OCI-LY7 (cell line): ENCODE measurements around the gene GLG1. TPM values are rescaled to one million over a fixed set of nuclear protein-coding genes. Genes with fewer than 3 reads are reported as not detected.

Experiments
- BruUV-seq: library from RNA; stranded (reverse); fragments of 400-500 nt; replicated peaks from 2 replicates; lab custom pipeline; 2021; lab: Mats Ljungman, UMichigan
- CTCF ChIA-PET: fragments of 300-600 bp; sonication (Branson Sonifier 250); formaldehyde crosslinking; loops from one replicate; lab custom pipeline; 2022; ENCODE audit warnings: antibody characterized with exemption; ENCODE audit not compliant: unreplicated experiment; lab: Charles Lee
- POLR2A ChIA-PET: fragments of 300-600 bp; sonication (Branson Sonifier 250); formaldehyde crosslinking; loops from one replicate; lab custom pipeline; 2022; ENCODE audit warnings: antibody characterized with exemption; lab: Charles Lee
- DNase-seq: peaks from one replicate; pipeline ENCODE4 v3.0.0-alpha.2; 2015; ENCODE audit warnings: low spot score
- H2AFZ ChIP-seq: fragments of 200-600 bp; sonication (generic), shearing (Covaris generic); 2 replicates; pipeline ENCODE4 v1.6.1; 2014; ENCODE audit warnings: mild to moderate bottlenecking, antibody characterized with exemption, low read length, moderate library complexity
- H3K27ac ChIP-seq: fragments of 200-600 bp; sonication (generic); 2 replicates; pipeline ENCODE4 v1.5.1; 2014; ENCODE audit warnings: mixed run types, low read depth, mild to moderate bottlenecking, moderate library complexity, low read length, inconsistent platforms; ENCODE audit not compliant: poor library complexity, severe bottlenecking
- H3K36me3 ChIP-seq: fragments of 200-600 bp; sonication (generic); 2 replicates; pipeline ENCODE4 v1.6.1; 2014; ENCODE audit warnings: mild to moderate bottlenecking, antibody characterized with exemption, low read length, moderate library complexity, mixed read lengths; ENCODE audit not compliant: insufficient read depth
- H3K4me1 ChIP-seq: fragments of 200-600 bp; sonication (generic); 2 replicates; pipeline ENCODE4 v1.5.1; 2014; ENCODE audit warnings: mild to moderate bottlenecking, low read length; ENCODE audit not compliant: insufficient read depth, poor library complexity, severe bottlenecking
- H3K4me2 ChIP-seq: fragments of 200-600 bp; sonication (generic); 2 replicates; pipeline ENCODE4 v1.6.1; 2014; ENCODE audit warnings: mild to moderate bottlenecking, low read length
- H3K4me3 ChIP-seq: fragments of 200-600 bp; sonication (generic); 2 replicates; pipeline ENCODE4 v1.5.1; 2014; ENCODE audit warnings: mild to moderate bottlenecking, low read depth, low read length; ENCODE audit not compliant: poor library complexity, severe bottlenecking
- H3K79me2 ChIP-seq: fragments of 200-600 bp; sonication (generic); 2 replicates; pipeline ENCODE4 v1.6.1; 2016; ENCODE audit warnings: low read depth, mild to moderate bottlenecking, low read length, moderate library complexity, mixed read lengths; ENCODE audit not compliant: insufficient read depth
- H3K9me2 ChIP-seq: fragments of 200-600 bp; sonication (generic); 2 replicates; pipeline ENCODE4 v1.6.1; 2016; ENCODE audit warnings: mild to moderate bottlenecking, low read length, mixed read lengths; ENCODE audit not compliant: insufficient read depth
- H3K9me3 ChIP-seq: fragments of 200-600 bp; sonication (generic); 2 replicates; pipeline ENCODE4 v1.6.1; 2014; ENCODE audit warnings: mild to moderate bottlenecking, mixed run types, low read length, mixed read lengths
- H4K20me1 ChIP-seq: fragments of 200-600 bp; sonication (generic); 2 replicates; pipeline ENCODE4 v1.6.1; 2014; ENCODE audit warnings: mild to moderate bottlenecking, antibody characterized with exemption, low read length, moderate library complexity, mixed read lengths; ENCODE audit not compliant: insufficient read depth
- CTCF ChIP-seq: fragments of 200-600 bp; sonication (generic); conservative IDR thresholded peaks from 2 replicates; pipeline ENCODE4 v1.5.1; 2014; ENCODE audit warnings: mild to moderate bottlenecking, antibody characterized with exemption, low read length, moderate library complexity, mixed read lengths
- EZH2phosphoT487 ChIP-seq: fragments of 200-600 bp; sonication (generic); IDR thresholded peaks from 2 replicates; pipeline ENCODE4 v1.6.1; 2018; ENCODE audit warnings: low read depth, borderline replicate concordance, mild to moderate bottlenecking, mixed run types, antibody characterized with exemption, low read length, moderate library complexity, mixed read lengths
- intact Hi-C: fragments of 100-400 bp; cut with micrococcal nuclease; formaldehyde crosslinking; loops from one replicate; pipeline ENCODE4 v1.10.0; 2022; ENCODE audit not compliant: unreplicated experiment
- total RNA-seq, 2 experiments: library from RNA; depleted of rRNA in 1 of 2; stranded (reverse); fragments of >200 nt in 1 of 2; shearing (Covaris generic) in 1 of 2; gene quantifications; 2 replicates each; pipeline ENCODE4 v1.2.3, GENCODE V29; 2014 to 2022

The GLG1 gene
- total RNA-seq, 2 experiments from 2014 or later: 40.4 to 69.8 TPM

GRCh38 chr16:74577882-74578366 lies 29.0 kb downstream of the GLG1 start:
- no peak overlapping the region for H2AFZ ChIP-seq
- DNase-seq: no peak
- H3K9me2 ChIP-seq: no peaks in the 10 kb centered on the region
- ChIA-PET CTCF (no interaction called here), POLR2A (no interaction called here)
- no peak overlapping the region for H3K4me2 ChIP-seq
- H3K36me3 ChIP-seq: no peaks in the 10 kb centered on the region
- no peak overlapping the region for H3K27ac ChIP-seq
- intact Hi-C loops: no loop called here
- H4K20me1 ChIP-seq: peaks cover 1% of the 10 kb centered on the region; the same call in 1 of the 2 replicates
- H3K79me2 ChIP-seq: peaks cover 64% of the 10 kb centered on the region
- no peak overlapping the region for H3K4me3 ChIP-seq
- TF ChIP-seq EZH2phosphoT487: no peak
- TF ChIP-seq CTCF: no peak
- peaks cover 9% of the 10 kb centered on the region for H3K4me1 ChIP-seq
- no TSS peak for BruUV-seq
- H3K9me3 ChIP-seq: no peaks in the 10 kb centered on the region

- Histone ChIP-seq H2AFZ (no peak overlapping the region), H3K4me2 (no peak overlapping the region), H4K20me1 (no peaks in the 10 kb centered on the region; the same call in 1 of the 2 replicates), H3K4me1 (peaks cover 6% of the 10 kb centered on the region), H3K4me3 (no peak overlapping the region), H3K9me3 (no peaks in the 10 kb centered on the region), H3K79me2 (peaks cover 58% of the 10 kb centered on the region), H3K27ac (no peak overlapping the region), H3K36me3 (no peaks in the 10 kb centered on the region), H3K9me2 (no peaks in the 10 kb centered on the region)
- DNase-seq: no peak
- BruUV-seq: no TSS peak
- ChIA-PET CTCF (no interaction called here), POLR2A (interaction anchor here (0.6 to 0.9 kb wide), 2 partner anchors 13 to 228 kb away, joined by 4 to 5 read pairs; no protein-coding TSS in a partner anchor)
- intact Hi-C loops: no loop called here
- TF ChIP-seq CTCF (no peak), EZH2phosphoT487 (no peak)
Observed at GRCh38 chr16:74575807-74576643, 30.9 kb downstream of the GLG1 start.
